ENCODE measurements around the gene TAL2.

TAL2 gene

GRCh38 chr9:105710638-105711037 is 48.4 kb downstream of the TAL2 start:
- DNase-seq, result no peak

GRCh38 chr9:105711867-105712266 is 49.6 kb downstream of the TAL2 start:
- no peak for DNase-seq

- DNase-seq, result no peak
Observed at GRCh38 chr9:105712297-105712696, 50.0 kb downstream of the TAL2 start.
